GM12874 (cell line): ENCODE measurements around the gene CTCFL.

ENCODE experiments used
- TF ChIP-seq, protein P1 (sequence below): IDR thresholded peaks from 2 replicates; pipeline ENCODE4 v1.5.1; 2011; ENCODE audit warnings: low read depth, mild to moderate bottlenecking, control low read depth, low read length, moderate library complexity; ENCODE audit not compliant: insufficient read depth

Gene CTCFL

DNA sequence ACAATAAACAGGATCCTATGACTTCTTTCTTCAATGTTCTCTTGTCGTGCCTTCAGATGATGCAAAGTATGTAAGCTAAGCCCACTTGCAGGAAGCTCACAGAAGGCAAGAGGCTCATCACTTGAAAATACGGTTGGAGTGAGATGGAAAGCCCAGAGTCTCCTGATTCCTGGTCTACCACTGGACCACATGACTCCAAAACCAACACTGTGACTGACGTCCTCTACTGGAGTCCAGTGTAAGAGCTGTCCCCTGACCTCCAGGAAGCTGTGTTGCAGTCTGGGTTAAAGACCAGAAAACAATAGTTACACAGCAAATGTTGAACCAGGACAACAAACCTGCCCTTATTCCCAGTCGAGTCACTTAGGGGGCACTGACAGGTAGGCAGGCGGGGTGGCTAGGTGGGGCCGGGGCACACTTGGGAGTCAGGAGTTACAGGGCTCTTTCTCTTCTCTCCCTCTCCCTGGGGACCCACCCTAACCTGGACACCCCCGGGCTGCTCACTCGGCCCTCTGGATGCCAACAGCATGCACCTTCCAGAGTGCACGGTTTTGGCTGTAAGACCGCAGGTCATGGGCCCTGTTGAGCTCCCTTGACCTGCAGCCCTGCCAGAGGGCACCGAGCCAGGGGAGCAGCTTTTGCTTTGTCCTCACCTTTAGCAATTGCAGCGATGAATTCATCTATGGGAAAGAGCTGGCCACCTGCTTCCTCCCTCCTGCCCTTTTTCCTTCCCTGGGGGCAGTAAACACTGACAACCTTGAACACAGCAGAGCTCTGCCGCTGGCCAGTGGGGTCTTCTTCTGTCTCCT lies 43.4 kb upstream of the CTCFL start:
- TF ChIP-seq, protein P1, sequence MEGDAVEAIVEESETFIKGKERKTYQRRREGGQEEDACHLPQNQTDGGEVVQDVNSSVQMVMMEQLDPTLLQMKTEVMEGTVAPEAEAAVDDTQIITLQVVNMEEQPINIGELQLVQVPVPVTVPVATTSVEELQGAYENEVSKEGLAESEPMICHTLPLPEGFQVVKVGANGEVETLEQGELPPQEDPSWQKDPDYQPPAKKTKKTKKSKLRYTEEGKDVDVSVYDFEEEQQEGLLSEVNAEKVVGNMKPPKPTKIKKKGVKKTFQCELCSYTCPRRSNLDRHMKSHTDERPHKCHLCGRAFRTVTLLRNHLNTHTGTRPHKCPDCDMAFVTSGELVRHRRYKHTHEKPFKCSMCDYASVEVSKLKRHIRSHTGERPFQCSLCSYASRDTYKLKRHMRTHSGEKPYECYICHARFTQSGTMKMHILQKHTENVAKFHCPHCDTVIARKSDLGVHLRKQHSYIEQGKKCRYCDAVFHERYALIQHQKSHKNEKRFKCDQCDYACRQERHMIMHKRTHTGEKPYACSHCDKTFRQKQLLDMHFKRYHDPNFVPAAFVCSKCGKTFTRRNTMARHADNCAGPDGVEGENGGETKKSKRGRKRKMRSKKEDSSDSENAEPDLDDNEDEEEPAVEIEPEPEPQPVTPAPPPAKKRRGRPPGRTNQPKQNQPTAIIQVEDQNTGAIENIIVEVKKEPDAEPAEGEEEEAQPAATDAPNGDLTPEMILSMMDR: no peak

DNA sequence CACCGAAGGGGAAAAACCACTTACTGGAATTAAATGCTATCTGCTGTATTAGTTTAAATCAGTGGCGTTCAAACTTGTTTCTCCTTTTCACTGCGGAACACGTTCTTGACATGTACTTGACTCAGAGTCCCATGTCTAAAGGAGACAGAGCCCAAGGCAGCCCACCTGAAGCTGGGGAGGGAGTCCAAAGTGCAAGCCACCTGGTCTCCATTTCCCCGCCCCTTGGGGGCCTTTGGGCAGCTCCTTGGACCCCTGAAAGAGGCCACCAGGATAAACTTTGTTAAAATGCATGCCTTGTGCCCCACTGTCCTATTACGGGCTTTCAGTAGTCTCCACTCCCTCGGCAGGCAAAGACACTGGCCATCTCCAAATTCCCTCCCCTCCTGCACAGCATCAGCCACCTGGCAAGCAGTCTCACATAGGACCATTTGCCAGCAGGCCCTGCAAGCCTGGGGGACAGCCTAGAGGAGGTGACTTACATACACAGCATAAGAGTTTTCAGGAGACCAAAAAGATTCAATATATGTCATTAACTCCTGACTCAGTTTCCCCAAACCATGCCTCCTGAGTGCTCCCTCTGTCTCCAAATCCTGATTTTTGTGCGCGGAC lies 42.6 kb upstream of the CTCFL start:
- TF ChIP-seq, protein P1: no peak

DNA sequence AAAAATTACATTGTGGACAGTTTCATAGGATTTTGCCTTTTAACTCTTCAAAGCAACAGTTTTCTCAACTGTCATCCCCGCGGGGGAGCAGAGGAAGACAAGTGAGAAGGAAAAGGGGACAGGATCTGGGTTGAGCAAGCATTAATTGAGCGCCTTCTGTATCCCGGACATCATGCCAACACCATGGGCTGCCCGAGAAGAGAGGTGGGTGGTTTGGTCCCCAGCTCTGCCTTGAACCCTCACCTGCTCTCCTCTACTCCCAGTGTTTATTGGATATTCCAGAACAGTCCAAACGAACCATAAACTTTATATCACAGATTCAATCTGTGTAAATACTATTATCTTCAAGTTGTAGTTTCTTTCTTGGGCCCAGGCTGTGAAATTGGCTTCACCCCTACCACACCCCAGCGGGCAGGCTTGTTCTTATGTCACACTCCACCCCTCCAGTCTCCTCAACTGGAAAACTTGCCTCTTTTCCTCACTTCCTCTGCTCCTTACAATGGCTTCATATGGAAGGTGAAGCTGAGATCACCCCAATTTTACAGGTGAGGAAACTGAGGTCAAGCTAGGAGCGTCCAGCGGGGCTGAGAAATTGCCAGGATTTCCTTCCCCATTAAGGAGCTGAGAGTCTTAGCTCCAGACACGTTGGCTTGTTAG lies 42.0 kb upstream of the CTCFL start:
- TF ChIP-seq, protein P1: no peak

- TF ChIP-seq, protein P1: no peak
These were observed 41.5 kb upstream of the CTCFL start for GRCh38 chr20:57566399-57566798.

DNA sequence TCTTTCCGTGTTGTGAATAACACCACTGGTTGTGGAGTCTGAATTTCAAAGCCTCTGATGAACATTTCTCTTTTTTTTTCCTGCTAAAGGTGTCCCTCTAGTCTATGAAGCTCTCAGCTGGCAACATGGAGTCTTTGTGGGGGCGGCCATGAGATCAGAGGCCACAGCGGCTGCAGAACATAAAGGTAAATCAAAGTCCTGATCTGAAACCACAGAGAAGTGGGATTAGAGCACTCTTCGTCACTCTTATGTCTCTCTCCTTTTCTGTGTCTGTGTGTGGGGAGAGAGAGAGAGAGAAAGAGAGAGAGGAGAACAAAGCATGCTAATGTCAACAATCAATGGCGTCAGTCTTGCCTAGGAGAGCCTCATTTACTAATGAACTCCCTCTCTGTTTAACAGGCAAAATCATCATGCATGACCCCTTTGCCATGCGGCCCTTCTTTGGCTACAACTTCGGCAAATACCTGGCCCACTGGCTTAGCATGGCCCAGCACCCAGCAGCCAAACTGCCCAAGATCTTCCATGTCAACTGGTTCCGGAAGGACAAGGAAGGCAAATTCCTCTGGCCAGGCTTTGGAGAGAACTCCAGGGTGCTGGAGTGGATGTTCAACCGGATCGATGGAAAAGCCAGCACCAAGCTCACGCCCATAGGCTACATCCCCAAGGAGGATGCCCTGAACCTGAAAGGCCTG lies 40.2 kb upstream of the CTCFL start:
- TF ChIP-seq, protein P1: no peak

- TF ChIP-seq, protein P1: no peak
These were observed 39.4 kb upstream of the CTCFL start for GRCh38 chr20:57564180-57564802.
